SK-N-SH (cell line): ENCODE data around the gene CADPS2. TPM values are rescaled to one million over a fixed set of nuclear protein-coding genes. Genes with fewer than 3 reads are reported as not detected.

Experiments
- CTCF ChIA-PET: fragments of 300-600, 350-600 bp; formaldehyde crosslinking; extraction: SDS; loops from one replicate; lab custom pipeline; 2021; lab: Yijun Ruan, JAX
- POLR2A ChIA-PET: fragments of 350-600 bp; sonication (Branson Sonifier 250); formaldehyde crosslinking; extraction: SDS; loops from one replicate; lab custom pipeline; 2020; ENCODE audit warnings: antibody characterized with exemption, inconsistent platforms; lab: Yijun Ruan, JAX
- DNase-seq: peaks from one replicate; pipeline ENCODE4 v3.0.0; 2012
- H2AFZ ChIP-seq: fragments of 200-600 bp; sonication (generic); 2 replicates; pipeline ENCODE4 v1.8.1; 2016; ENCODE audit warnings: antibody characterized with exemption, mild to moderate bottlenecking, low read depth
- H3F3A ChIP-seq: fragments of 200-600 bp; sonication (generic); replicated peaks from 2 replicates; pipeline ENCODE3; 2016; ENCODE audit warnings: antibody characterized with exemption, mild to moderate bottlenecking; ENCODE audit not compliant: insufficient read depth
- H3K27ac ChIP-seq, 2 experiments: fragments of 200-500 bp in 1 of 2; fragments of 200-600 bp in 1 of 2; sonication (Bioruptor generic) in 1 of 2; sonication (generic), shearing (Covaris generic) in 1 of 2; 2 replicates each; pipeline versions ENCODE4 v1.5.1 to v1.6.1; 2014 to 2016; ENCODE audit warnings: low read depth in 2 of 2, inconsistent platforms in 1 of 2, low read length in 1 of 2, mild to moderate bottlenecking in 1 of 2, mixed read lengths in 1 of 2
- H3K27me3 ChIP-seq: fragments of 200-600 bp; sonication (generic), shearing (Covaris generic); 2 replicates; pipeline ENCODE4 v1.6.1; 2016; ENCODE audit warnings: mixed run types; ENCODE audit not compliant: insufficient read depth
- H3K36me3 ChIP-seq, 2 experiments: fragments of 200-500 bp in 1 of 2; fragments of 200-600 bp in 1 of 2; sonication (Bioruptor generic) in 1 of 2; sonication (generic) in 1 of 2; replicated peaks in 1 of 2; 2 replicates each; pipeline versions ENCODE3 to v1.5.1; 2014 to 2016; ENCODE audit warnings: low read length in 1 of 2, mild to moderate bottlenecking in 1 of 2; ENCODE audit not compliant: insufficient read depth in 2 of 2, control insufficient read depth in 1 of 2
- H3K4me1 ChIP-seq, 2 experiments: fragments of 200-500 bp in 1 of 2; fragments of 200-600 bp in 1 of 2; sonication (Bioruptor generic) in 1 of 2; sonication (generic), shearing (Covaris generic) in 1 of 2; 2 replicates each; pipeline versions ENCODE4 v1.5.1 to v1.6.1; 2014 to 2016; ENCODE audit warnings: low read depth in 1 of 2, low read length in 1 of 2, mixed run types in 1 of 2; ENCODE audit not compliant: insufficient read depth in 2 of 2, control insufficient read depth in 1 of 2
- H3K4me2 ChIP-seq: fragments of 200-600 bp; sonication (generic), shearing (Covaris generic); 2 replicates; pipeline ENCODE4 v1.6.1; 2017; ENCODE audit warnings: mixed run types
- H3K4me3 ChIP-seq, 2 experiments: fragments of 200-500 bp in 1 of 2; fragments of 200-600 bp in 1 of 2; sonication (Bioruptor generic) in 1 of 2; sonication (generic), shearing (Covaris generic) in 1 of 2; 2 replicates each; pipeline versions ENCODE4 v1.5.1 to v1.8.1; 2014 to 2016; ENCODE audit warnings: low read depth in 2 of 2, inconsistent platforms in 1 of 2, low read length in 1 of 2, mild to moderate bottlenecking in 1 of 2, mixed read lengths in 1 of 2, moderate library complexity in 1 of 2
- H3K79me2 ChIP-seq: fragments of 200-600 bp; sonication (generic); 2 replicates; pipeline ENCODE4 v1.8.1; 2017; ENCODE audit warnings: mild to moderate bottlenecking; ENCODE audit not compliant: insufficient read depth
- H3K9ac ChIP-seq: fragments of 200-600 bp; sonication (generic); 2 replicates; pipeline ENCODE4 v1.6.1; 2017; ENCODE audit warnings: mixed run types
- H3K9me2 ChIP-seq: fragments of 200-600 bp; sonication (generic); 2 replicates; pipeline ENCODE4 v1.6.1; 2017; ENCODE audit warnings: mixed run types
- H3K9me3 ChIP-seq: fragments of 200-600 bp; sonication (generic); 2 replicates; pipeline ENCODE4 v1.6.1; 2017; ENCODE audit warnings: mixed run types, mild to moderate bottlenecking, moderate library complexity
- H4K20me1 ChIP-seq: fragments of 200-600 bp; sonication (generic); 2 replicates; pipeline ENCODE4 v1.6.1; 2017; ENCODE audit warnings: mild to moderate bottlenecking, mixed run types; ENCODE audit not compliant: insufficient read depth
- EZH2phosphoT487 ChIP-seq: fragments of 200-600 bp; sonication (generic); IDR thresholded peaks from 2 replicates; pipeline ENCODE4 v1.6.1; 2017; ENCODE audit warnings: low read depth, mixed run types, mild to moderate bottlenecking, antibody characterized with exemption, moderate library complexity, borderline replicate concordance
- FOSL2 ChIP-seq: IDR thresholded peaks from 2 replicates; pipeline ENCODE4 v1.4.0; 2012; ENCODE audit warnings: low read depth, mild to moderate bottlenecking, moderate library complexity, borderline replicate concordance
- GABPA ChIP-seq: IDR thresholded peaks from 2 replicates; pipeline ENCODE4 v1.4.0; 2012; ENCODE audit warnings: low read depth, mild to moderate bottlenecking
- IRF3 ChIP-seq: fragments of 150-350 bp; IDR thresholded peaks from 2 replicates; pipeline ENCODE4 v1.6.1; 2016; ENCODE audit warnings: mild to moderate bottlenecking, low read depth, low read length
- MAX ChIP-seq: IDR thresholded peaks from 2 replicates; pipeline ENCODE4 v1.4.0; 2012; ENCODE audit warnings: low read depth
- NRF1 ChIP-seq: IDR thresholded peaks from 2 replicates; pipeline ENCODE4 v1.6.1; 2012; ENCODE audit warnings: low read depth, mild to moderate bottlenecking, low read length
- POLR2AphosphoS5 ChIP-seq: IDR thresholded peaks from 2 replicates; pipeline ENCODE4 v1.6.1; 2012; ENCODE audit warnings: low read depth, low read length
- RCOR1 ChIP-seq: fragments of 150-350 bp; IDR thresholded peaks from 2 replicates; pipeline ENCODE4 v1.6.1; 2017; ENCODE audit warnings: antibody characterized with exemption, low read length
- REST ChIP-seq: IDR thresholded peaks from 2 replicates; pipeline ENCODE4 v1.6.1; 2012; ENCODE audit warnings: mild to moderate bottlenecking, low read depth, low read length, moderate library complexity
- RXRA ChIP-seq: IDR thresholded peaks from 2 replicates; pipeline ENCODE4 v1.4.0; 2012; ENCODE audit warnings: low read depth, mild to moderate bottlenecking, borderline replicate concordance
- SIN3A ChIP-seq: IDR thresholded peaks from 2 replicates; pipeline ENCODE4 v1.6.1; 2012; ENCODE audit warnings: low read depth, mild to moderate bottlenecking, low read length, moderate library complexity, borderline replicate concordance
- TEAD4 ChIP-seq: IDR thresholded peaks from 2 replicates; pipeline ENCODE4 v1.4.0; 2012; ENCODE audit warnings: mild to moderate bottlenecking, borderline replicate concordance; ENCODE audit not compliant: insufficient read depth
- USF2 ChIP-seq: fragments of 150-350 bp; IDR thresholded peaks from 2 replicates; pipeline ENCODE4 v1.6.1; 2017; ENCODE audit warnings: antibody characterized with exemption, low read length, low read depth, borderline replicate concordance
- YY1 ChIP-seq: IDR thresholded peaks from 2 replicates; pipeline ENCODE4 v1.4.0; 2012; ENCODE audit warnings: low read depth, mild to moderate bottlenecking
- polyA plus RNA-seq, 3 experiments: library from polyadenylated mRNA; depleted of rRNA; stranded (reverse); fragments of >200 nt; gene quantifications; 2 replicates each; pipeline ENCODE4 v1.2.3, GENCODE V29; 2012
- TF ChIP-seq, protein P1 (sequence below): IDR thresholded peaks from 2 replicates; pipeline ENCODE4 v1.4.0; 2012; ENCODE audit warnings: low read depth, borderline replicate concordance
- TF ChIP-seq, protein P2 (sequence below): IDR thresholded peaks from 2 replicates; pipeline ENCODE4 v1.4.0; 2012; ENCODE audit warnings: low read depth, borderline replicate concordance

CADPS2 gene
- polyA plus RNA-seq, 1 of the 3 experiments (the other 2 are of a cell fraction) = 0.05 TPM

DNA sequence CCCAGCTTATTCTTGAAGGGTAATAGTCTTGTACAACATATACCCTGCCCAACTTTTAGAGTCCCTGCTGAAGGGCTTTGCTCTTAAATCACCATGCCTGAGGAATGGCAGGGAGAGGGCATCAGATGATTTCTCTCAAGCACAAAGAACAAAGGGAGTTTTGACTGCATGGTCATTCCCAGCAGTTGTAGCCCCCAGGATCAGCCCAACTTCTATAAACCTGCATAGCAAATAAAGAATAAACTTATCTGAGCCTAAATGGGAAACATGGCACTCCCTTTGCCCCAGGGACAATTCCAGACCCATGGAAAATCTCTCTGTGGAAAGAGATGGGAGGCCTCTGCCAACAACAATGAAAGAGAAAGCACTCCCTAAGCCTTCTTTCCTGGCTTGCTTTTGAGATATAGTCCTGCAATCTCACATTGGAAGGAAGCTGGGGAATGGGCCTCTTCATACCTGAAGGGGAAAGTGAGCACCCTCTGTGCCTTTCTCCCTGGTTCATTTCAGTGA is 18.7 kb downstream of the CADPS2 start:
- no peak for TF ChIP-seq YY1
- TF ChIP-seq NRF1 = no peak
- TF ChIP-seq POLR2AphosphoS5 = no peak
- TF ChIP-seq EZH2phosphoT487 = no peak
- no peak for TF ChIP-seq FOSL2
- TF ChIP-seq RXRA = no peak
- TF ChIP-seq GABPA = no peak
- TF ChIP-seq USF2 = no peak
- no peak for TF ChIP-seq RCOR1
- TF ChIP-seq, protein P1, sequence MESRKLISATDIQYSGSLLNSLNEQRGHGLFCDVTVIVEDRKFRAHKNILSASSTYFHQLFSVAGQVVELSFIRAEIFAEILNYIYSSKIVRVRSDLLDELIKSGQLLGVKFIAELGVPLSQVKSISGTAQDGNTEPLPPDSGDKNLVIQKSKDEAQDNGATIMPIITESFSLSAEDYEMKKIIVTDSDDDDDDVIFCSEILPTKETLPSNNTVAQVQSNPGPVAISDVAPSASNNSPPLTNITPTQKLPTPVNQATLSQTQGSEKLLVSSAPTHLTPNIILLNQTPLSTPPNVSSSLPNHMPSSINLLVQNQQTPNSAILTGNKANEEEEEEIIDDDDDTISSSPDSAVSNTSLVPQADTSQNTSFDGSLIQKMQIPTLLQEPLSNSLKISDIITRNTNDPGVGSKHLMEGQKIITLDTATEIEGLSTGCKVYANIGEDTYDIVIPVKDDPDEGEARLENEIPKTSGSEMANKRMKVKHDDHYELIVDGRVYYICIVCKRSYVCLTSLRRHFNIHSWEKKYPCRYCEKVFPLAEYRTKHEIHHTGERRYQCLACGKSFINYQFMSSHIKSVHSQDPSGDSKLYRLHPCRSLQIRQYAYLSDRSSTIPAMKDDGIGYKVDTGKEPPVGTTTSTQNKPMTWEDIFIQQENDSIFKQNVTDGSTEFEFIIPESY = no peak
- TF ChIP-seq IRF3 = no peak
- TF ChIP-seq SIN3A = no peak
- no peak for TF ChIP-seq REST
- TF ChIP-seq, protein P2, sequence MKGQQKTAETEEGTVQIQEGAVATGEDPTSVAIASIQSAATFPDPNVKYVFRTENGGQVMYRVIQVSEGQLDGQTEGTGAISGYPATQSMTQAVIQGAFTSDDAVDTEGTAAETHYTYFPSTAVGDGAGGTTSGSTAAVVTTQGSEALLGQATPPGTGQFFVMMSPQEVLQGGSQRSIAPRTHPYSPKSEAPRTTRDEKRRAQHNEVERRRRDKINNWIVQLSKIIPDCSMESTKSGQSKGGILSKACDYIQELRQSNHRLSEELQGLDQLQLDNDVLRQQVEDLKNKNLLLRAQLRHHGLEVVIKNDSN = no peak
- no peak for TF ChIP-seq MAX
- no peak for TF ChIP-seq TEAD4
- DNase-seq = no peak
- Histone ChIP-seq H3K4me2 (no peak overlapping the region), H3K4me3 (no peak overlapping the region), H3K79me2 (no peaks in the 10 kb centered on the region), H3K9ac (no peak overlapping the region), H4K20me1 (no peaks in the 10 kb centered on the region), H3F3A (no peaks in the 10 kb centered on the region), H3K4me1 (no peaks in the 10 kb centered on the region), H3K27ac (no peak overlapping the region), H2AFZ (no peak overlapping the region), H3K9me2 (no peaks in the 10 kb centered on the region; the same call in 1 of the 2 replicates), H3K9me3 (peaks cover 11% of the 10 kb centered on the region; the same call in 1 of the 2 replicates), H3K27me3 (no peaks in the 10 kb centered on the region), H3K36me3 (no peaks in the 10 kb centered on the region)
- CTCF ChIA-PET = no interaction called here
- POLR2A ChIA-PET = no interaction called here
